Activated CD4-positive, alpha-beta T cell treated with anti-CD3 and anti-CD28 coated beads, Interleukin-2, amount 50 U/mL, for 16 hours (primary cell): ENCODE data around the gene ZNF689.
"Not testable (repeated sequence)": the region's sequence is repeated elsewhere in the genome, so short reads cannot be mapped to it uniquely, and the experiment has no call there.

ENCODE experiments used
- DNase-seq: peaks from one replicate; pipeline ENCODE4 v3.0.0-alpha.2; 2020

Gene ZNF689

DNA sequence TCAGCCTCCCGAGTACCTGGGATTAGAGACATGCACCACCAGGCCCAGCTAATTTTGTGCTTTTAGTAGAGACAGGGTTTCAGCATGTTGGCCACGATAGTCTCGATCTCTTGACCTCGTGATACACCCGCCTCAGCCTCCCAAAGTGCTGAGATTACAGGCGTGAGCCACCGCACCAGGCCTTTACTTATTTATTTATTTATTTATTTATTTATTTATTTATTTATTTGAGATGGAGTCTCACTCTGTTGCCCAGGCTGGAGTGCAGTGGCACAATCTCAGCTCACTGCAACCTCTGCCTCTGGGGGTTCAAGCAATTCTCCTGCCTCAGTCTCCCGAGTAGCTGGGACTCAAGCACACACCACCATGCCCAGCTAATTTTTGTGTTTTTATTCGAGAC lies 19.3 kb downstream of the ZNF689 start:
- not testable (repeated sequence) for DNase-seq

DNA sequence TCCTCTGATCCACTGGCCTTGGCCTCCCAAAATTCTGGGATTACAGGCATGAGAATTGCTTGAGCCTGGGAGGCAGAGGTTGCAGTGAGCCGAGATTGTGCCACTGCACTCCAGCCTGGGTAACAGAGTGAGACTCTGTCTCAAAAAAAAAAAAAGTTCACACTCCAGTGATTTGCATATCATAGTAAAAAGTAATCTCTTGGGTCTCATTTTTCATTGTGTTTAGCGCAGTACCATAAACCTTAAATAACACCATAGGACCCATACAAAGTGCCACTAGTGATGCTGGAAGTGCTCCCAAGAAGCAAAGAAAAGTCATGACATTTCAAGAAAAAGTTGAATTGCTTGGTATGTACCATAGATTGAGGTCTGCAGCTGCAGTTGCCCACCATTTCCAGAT lies 20.6 kb downstream of the ZNF689 start:
- DNase-seq: not testable (repeated sequence)

DNA sequence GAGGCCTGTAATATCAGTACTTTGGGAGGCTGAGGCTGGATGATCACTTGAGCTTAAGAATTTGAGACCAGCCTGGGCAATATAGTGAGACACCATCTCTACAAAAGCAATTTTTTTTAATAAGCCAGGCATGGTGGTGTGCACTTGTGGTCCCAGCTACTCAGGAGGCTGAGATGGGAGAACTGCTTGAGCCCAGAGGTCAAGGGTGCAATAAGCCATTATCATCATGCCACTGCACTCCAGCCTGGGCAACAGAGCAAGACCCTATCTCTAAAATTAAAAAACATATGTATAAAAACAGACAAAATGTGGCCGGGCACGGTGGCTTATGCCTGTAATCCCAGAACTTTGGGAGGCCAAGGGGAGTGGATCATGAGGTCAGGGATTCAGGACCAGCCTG lies 21.5 kb downstream of the ZNF689 start:
- DNase-seq: no peak

DNA sequence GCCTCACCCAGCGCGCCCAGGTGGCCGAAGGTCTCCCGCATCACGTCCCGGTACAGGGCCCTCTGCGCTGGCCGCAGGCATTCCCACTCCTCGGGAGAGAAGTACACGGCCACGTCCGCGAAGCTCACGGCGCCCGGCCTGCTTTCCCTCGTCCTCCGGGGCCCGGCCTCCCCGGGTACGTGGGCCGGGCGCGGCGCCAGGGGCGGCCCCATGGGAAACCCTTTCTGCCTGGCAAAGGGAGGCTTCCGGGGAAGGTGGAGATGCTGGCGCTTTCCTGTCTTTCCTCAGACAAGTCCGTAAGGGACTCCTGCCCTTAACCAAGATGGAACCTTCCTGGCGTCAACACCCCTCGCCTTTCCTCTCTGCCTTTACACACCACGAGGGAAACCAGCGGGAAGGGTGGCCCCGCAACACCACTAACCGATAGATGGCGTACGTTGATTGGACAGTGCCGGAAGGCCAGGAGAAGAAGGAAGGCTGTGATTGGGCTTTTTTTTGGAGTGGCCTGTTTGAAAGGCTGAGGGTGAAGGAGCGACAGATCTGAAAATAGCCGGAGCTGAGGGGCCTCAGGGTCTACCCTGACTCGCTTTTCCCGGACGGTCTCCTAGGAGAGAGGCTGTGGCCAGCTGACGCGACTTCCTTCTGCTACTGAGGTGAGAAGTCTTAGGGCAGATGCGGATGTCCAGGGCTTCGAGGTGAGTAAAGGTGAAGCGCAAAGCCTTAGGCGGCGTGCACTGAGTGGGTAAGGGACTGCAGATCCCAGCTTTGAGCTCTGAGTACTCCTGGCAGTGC lies 24.6 kb downstream of the ZNF689 start, which contains the start of gene ZNF785:
TSS of gene ZNF785 (minus strand) at position 298 of the 792 bp plus-strand sequence. CDS start at position 212, 86 bp downstream.
- peak; percentile 98 for DNase-seq

DNA sequence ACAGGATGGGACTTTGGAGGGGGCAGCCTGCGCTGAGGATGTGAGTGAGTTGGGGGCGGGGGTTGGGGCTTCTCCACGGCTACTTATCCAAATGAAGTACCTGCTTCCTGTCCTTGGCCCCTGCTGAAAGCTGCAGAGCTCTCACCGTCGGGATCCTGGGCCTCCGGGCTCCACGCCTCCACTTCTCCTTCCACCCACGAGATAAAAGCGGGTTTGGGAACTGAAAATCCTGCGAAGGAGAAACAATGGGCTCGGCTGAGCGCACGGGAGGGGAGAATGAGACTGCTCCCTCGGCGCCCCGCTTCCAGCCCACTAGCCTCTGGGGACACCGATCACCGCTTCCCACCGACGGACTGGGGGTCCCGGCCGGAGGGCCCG lies 25.2 kb downstream of the ZNF689 start:
- peak; percentile 30 for DNase-seq

DNA sequence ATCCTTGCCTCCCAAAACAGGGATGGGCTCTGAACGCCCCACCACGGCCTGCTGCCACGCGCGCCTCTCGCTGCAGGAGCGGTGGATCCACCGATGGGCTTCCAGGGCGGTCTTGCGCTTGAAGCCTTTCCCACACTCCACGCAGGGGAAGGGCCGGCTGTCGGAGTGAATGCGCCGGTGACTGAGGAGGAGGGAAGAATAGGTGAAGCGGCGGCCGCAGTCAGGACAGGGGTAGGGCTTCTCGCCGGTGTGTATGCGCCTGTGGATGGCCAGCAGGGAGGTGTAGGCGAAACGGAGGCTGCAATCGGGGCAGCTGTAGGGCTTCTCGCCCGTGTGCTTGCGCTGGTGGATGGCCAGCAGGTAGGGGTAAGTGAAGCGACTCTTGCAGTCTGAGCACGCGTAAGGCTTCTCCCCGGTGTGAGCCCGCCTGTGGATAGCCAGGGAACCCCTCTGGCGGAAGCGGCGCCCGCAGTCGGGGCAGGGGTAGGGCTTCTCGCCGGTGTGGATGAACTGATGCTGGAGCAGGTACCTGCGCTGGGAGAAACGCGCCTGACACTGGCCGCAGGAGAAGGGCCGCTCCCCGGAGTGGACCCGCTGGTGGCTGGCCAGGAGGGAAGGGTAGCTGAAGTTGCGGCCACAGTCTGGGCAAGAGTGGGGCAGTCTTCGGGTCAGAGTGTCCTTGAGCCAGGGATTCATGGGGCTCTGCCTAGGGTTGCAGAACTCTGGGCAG lies 27.4 kb downstream of the ZNF689 start:
- DNase-seq: no peak

DNA sequence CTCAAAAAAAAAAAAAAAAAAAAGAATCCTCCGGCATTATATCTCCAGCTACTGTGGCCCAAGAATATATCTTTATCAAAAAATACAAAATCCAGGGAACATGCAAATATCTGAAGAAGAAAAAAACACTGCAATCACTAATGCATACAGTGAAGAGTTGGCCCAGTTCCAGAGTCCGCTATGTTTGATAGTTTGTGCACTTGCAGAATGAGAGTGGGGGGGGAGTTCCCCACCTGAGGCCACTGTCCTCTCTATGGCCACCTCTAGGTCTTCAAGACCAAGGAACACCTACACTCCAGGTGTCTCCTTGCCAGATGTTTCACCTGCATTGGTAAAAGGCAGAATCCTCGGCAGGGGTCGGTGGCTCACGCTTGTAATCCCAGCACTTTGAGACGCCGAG lies 28.7 kb downstream of the ZNF689 start:
- no peak for DNase-seq

DNA sequence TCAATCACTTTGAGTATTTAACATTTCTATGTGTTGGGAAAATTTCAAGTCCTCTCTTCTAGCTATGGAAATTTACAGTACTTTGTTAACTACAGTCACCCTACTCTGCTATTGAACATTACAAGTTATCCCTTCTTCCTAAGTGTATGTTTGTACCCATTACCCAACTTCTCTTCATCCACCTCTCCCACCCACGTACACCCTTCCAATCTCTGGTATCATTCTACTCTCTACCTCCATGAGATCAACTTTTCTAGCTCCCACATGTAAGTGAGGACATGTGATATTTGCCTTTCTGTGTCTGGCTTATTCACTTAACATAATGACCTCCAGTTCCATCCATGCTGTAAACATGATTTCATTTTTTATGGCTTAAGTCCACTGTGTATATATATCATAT lies 35.5 kb downstream of the ZNF689 start:
- no peak for DNase-seq

DNA sequence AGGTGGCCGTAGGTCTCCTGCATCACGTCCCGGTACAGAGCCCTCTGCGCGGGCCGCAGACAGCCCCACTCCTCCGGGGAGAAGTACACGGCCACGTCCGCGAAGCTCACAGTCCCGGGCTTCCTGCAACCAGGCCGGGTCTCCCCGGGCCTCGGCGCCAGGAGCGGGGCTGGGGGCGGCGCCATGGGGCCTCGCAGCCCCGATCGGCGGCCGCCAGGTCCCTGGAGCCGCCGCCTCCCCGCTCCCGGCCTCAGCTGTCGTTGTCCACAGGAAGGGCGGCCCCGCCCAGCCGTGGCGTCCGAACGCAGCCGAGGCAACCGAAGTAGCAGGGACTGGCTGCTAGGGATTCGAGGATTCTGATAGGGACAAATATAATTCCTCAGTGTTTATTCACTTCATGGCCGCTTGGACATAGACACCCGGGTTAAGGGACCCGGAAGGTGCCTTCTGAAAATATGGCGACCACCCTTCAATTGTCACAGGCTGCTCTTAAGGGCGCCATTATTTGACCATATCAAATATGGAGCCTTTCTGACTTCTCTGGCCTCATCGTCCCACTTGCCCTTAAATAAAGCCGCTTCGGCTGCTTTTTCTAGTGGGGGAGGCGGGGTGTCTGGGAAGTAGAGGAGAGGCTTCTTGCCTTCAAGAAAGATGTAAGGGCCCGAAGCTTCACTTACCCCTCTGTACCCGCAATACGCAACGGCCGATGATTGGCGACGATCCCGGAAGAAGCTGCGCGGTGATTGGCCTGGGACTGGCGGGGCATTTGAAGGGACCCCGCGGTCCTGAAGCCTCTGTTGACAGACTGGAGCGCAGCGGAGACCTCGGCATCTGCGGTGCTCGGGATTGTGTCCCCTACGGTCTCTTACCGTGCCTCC lies 38.5 kb downstream of the ZNF689 start, which contains the start of gene ZNF688:
TSS of gene ZNF688 (minus strand) at position 270 of the 878 bp plus-strand sequence. CDS start at position 185, 85 bp downstream.
- peak; percentile 97 for DNase-seq

DNA sequence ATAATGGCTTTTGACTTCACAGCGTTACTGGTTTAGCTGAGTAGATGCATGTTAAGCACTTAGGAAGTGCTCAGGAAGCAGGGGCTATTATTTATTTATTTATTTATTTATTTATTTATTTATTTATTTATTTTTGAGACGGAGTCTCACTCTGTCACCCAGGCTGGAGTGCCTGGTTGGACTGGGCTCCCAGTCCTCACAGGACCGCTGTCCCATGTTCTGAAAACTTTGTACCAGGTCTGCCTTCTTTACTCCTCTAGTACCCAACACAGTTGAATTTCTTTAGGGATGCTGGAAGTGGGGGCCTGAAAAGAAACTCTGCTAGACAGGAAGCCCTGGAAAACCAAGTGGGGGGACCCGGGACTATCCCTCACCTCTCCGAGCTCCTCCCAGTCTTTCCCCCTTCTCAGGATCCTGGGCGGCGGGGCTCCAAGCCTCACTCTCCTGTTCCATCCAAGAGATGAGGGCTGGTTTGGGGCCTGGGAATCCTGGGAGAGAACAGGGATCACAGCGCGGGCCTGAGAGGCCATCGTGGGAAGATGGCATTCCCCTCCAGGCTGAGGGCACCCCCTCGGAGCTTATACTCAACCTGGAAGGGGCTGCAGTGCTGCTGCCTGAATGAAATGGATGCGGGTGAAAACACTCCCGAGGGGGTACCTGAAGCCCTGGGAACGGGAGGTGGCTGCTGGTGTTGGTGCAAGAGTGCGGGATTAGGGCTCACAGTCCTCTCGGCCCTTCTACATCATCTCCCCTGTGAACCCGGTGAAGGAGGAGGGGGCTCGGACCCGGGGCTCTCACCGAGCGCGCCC lies 39.3 kb downstream of the ZNF689 start:
- no peak for DNase-seq

DNA sequence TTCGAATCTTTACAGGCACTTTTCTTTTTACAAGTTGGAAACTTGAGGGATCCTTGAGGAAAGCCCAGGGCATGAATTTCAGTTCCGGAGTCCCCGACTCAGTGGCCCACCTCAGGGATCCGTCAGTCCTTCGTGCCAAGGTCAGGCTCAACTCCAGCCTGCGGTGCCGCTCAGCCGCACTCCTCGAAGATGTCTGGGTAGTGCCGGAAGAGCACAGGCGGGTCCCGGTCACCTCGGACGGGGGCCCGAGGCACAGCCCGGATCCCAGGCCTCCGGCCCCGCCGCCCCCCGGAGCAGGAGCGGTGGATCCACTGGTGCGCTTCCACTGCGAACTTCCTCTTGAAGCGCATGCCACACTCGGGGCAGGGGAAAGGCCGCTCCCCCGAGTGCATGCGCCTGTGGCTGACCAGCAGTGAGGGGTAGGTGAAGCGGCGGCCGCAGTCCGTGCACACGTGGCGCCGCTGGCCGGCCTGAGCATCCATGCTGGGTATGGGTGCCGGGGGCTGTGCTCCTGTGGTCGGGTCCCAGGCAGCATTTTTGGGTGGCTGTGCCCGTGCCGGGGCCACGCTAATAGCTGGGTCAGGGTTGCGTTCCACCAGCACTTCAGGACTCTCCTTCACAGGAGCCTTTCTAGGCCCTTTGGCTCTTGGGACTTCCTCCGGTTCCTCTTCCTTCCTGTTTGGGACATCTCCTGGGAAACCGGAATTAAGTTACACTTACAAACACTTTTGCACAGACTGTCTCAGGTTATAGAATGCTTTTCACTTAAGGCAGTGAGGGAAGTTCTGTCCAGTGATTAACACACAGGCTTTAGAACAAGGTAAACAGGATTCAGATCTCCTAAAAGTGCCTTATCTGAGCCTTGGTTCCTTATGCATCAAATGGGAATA lies 40.2 kb downstream of the ZNF689 start:
- DNase-seq: no peak

DNA sequence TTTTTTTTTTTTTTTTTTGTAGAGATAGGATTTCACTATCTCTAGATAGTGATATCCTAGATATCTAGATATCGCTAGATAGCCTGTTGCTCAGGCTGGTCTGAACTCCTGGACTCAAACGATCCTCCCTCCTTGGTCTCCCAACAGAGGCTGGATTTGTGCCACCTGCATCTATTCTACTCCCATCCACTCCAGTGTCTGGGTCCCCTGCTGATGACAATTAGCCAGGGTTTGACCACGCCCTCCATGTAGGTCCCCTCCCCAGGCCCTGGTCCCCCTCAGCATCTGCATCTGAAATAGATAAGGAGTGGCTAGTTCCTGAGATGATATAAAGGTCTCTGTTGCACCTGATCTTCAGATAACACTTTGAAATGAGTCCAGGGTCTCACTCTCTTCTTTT lies 40.9 kb downstream of the ZNF689 start:
- DNase-seq: no peak

DNA sequence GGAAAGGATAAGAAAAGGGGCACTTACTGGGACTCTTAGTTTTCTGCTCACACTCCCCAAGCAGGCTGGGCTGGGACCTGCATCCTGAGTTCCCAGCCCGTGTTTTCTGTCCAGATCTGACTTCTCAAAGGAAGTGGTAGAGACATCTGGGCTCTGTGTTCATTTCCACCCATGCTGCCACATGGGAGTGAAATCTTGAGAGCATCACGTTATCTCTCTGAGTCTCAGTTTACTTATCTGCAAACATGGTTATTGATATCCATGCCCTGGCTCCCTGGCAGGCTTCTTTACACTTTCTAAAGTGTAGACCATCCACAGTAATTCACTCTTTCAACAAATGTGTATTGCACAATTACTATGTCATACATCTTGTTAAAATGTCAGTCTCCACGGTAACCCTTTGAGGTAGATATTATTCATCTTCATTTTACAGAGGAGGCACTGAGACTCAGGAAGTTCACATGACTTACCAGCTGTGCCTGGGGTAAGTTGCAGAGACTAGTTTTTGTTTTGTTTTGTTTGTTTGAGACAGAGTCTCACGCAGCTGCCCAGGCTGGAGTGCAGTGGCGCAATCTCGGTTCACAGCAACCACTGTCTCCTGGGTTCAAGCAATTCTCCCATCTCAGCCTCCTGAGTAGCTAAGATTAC lies 42.1 kb downstream of the ZNF689 start:
- DNase-seq: peak; percentile 87

DNA sequence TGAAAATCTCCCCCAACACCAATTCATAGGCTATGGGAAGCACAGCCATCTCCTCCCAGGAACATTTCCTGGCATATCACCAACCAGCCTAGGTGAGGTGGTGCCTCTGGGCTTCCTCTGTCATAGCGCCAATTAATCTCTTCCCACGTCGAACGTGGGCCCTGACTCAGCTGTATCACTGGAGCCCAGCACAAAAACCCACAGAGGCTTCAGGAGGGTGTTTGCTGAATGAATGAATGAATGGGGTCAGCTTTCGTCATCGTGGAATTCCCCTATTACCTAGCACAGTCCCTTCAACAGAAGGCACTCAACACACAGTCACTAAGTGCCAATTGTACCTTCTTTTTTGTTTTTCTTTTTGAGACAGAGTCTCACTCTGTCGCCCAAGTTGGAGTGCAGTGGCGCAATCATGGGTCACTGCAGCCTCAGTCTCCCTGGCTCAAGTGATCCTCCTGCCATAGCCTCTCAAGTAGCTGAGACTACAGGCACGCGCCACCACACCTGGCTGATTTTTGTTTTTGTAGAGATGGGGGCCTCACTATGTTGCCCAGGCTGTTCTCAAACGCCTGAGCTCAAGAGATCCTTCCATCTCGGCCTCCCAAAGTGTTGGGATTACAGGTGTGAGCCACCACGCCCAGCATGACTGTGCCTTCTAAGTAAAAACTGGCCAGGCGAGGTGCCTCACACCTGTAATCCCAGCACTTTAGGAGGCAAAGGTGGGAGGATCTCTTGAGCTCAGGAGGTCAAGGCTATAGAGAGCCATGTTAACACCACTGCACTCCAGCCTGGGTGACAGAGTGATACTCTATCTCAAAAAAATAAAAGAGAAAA lies 42.8 kb downstream of the ZNF689 start:
- peak; percentile 85 for DNase-seq

DNA sequence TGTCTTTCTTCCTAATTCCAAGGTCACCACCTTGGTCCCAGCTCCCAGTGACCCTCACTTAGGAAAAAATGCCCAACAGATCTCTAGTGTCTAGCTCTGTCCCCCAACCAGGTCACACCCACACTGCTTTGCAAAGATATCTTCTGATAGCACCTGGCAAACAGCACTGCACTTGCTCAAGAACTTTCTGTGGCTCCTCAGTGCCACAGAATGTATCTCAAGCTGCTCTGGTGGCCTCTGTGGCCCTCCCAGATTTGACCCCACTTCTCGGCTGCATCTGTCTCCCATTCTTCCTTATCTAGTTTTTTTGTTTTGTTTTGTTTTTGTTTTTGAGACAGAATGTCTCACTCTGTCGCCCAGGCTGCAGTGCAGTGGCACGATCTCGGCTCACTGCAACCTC lies 43.7 kb downstream of the ZNF689 start:
- DNase-seq: no peak

DNA sequence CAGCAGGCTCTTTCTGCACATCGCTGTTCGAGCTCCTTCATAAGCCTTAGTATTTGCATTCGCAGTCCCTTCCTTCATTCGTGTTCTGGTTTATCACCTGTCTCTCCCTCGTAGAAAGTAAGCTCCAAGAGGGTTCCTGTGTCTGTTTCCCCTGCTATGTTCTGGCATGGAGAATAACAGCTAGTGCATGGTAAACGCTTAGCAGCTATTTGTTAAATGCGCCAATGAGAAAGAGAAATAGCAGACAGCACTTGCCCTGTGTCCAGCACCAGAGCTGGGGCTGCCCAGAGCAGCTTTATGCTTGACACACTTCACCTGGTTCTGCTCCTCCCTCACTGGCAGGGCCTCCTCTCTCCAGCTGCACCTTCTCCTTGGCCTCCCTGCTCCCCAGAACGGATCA lies 44.2 kb downstream of the ZNF689 start:
- no peak for DNase-seq

DNA sequence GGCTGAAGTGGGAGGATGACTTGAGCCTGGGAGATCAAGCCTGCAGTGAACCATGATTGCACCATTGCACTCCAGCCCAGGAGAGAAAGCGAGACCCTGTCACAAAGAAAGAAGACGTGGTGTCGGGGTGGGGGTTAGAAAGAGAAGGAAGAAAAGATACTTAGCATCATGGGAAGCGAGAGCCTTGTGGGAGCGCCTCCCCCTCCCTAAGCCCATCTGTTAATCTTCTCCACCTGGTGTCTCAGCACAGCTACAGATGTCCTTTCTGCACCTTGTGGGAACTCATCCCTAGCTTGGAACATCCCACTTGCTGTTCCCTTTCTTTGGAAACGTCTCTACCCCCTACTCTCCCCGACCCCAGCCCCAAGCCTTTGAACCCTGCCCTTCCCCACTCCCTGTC lies 44.7 kb downstream of the ZNF689 start:
- no peak for DNase-seq

DNA sequence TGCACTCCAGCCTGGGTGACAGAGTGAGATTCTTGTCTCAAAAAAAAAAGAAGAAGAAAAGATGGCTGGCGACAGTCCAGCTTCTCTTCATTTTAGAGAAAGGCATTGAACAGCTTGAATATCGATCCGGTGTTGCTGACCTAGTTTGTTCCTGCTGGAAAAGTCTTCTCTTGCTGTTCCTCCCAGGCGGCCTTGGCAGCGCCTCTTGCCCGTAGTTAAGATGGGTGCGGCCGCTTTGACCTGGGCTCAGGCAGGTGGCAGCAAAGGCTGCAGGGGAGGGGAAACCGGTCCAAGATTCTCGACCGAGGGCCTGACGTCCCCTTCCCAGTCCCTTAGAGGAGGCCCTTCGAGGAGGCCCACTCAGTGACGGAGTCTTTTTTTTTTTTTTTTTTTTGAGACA lies 48.2 kb downstream of the ZNF689 start:
- no peak for DNase-seq

DNA sequence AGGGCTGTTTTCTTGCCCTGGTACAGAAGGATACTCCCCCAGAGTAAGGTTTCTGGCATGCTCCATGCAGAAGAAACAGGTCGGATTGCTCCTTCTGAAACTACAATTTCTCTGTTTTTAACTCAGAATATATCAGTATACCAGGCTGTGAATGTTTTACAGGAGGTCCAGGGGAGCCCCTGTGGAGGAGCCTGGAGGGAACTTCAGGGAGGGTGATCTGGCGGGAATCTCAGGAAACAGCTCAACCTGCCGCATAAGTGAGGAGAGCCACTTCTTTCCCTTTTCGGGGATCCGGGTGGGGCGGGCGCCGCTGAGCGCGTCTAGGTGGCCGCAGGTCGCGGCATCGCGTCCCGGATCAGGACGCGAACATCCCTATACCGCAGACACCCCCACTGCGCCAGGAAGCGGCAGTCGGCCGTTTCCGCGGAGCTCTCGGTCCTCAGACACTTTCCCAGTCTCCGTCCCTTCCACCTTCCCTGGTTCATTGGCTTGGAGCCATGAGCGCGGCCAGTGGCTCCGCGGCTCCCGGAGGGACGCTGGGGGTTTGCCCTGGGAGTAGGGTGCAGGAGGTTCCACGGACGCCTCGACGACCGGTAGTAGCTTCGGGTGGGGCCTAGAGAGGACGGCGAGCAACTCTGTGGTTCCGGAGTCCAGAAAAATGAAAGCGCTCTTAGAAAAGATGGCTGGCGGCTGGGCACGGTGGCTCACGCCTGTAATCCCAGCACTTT lies 48.9 kb downstream of the ZNF689 start:
- DNase-seq: peak; percentile 27
